Mesothelial cell of epicardium (in vitro differentiated cells): ENCODE data around the gene ACOT11. TPM values are rescaled to one million over a fixed set of nuclear protein-coding genes. Genes with fewer than 3 reads are reported as not detected.
"Not testable (repeated sequence)": the region's sequence is repeated elsewhere in the genome, so short reads cannot be mapped to it uniquely, and the experiment has no call there.

Experiments
- DNase-seq, 2 experiments: peaks; one replicate each; pipeline ENCODE4 v3.0.0; 2021; ENCODE audit warnings: low spot score in 2 of 2; ENCODE audit not compliant: unreplicated experiment in 2 of 2
- H3K27ac Mint-ChIP-seq: 2 replicates; pipeline ENCODE4 v1.8.0; 2021; ENCODE audit warnings: mixed read lengths
- H3K27me3 Mint-ChIP-seq: 2 replicates; pipeline ENCODE4 v1.8.0; 2021; ENCODE audit warnings: low read depth, mixed read lengths
- H3K36me3 Mint-ChIP-seq: 2 replicates; pipeline ENCODE4 v1.8.0; 2021; ENCODE audit warnings: mixed read lengths
- H3K4me1 Mint-ChIP-seq: 2 replicates; pipeline ENCODE4 v1.8.0; 2021; ENCODE audit warnings: mixed read lengths
- H3K4me3 Mint-ChIP-seq: 2 replicates; pipeline ENCODE4 v1.8.0; 2021; ENCODE audit warnings: mild to moderate bottlenecking, moderate library complexity, mixed read lengths
- H3K9me3 Mint-ChIP-seq: 2 replicates; pipeline ENCODE4 v1.8.0; 2021; ENCODE audit warnings: mixed read lengths
- CTCF ChIP-seq: fragments of 200-600 bp; sonication (generic); IDR thresholded peaks from one replicate; pipeline ENCODE4 v1.5.0; 2021; ENCODE audit warnings: antibody characterized with exemption; ENCODE audit not compliant: unreplicated experiment
- total RNA-seq: library from RNA; stranded (reverse); gene quantifications from 3 replicates; pipeline ENCODE4 v1.2.1, GENCODE V29; 2021

ACOT11 gene
- total RNA-seq, 1 donor from 2014 or later = 10.3 TPM

DNA sequence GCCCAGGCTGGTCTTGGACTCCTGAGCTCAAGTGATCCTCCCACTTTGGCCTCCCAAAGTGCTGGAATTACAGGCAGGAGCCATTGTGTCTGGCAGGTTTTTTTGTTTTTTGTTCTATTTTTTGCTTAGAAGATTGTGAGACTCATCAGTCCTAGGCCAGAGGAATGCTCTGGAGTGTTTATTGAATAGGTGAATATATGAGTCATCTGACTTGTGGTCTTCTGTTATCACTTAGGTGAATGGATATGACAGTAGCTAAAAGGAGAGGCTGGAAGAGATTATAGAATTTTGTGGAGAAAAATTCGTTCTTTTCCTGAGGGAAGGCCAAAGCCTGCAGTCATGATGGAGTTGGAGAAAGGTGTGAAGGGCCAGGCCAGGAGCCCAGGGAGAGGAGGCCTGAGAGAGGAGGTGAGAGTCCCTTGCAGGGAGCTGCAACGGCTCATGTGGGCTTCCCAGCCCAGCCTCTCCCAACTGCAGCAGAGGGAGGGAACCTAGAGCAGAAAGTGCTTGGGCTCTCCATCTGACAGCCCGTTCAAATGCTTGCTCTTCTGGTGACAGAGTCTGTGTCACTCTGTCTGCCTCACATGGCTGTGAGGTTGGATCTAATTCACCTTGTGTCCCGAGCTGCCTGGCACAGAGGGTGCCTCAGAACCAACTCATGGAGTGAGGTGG lies 31.6 kb upstream of the ACOT11 start:
- no peak for DNase-seq
- H3K27me3 Mint-ChIP-seq = no peaks in the 10 kb centered on the region
- no peaks in the 10 kb centered on the region for H3K9me3 Mint-ChIP-seq
- H3K36me3 Mint-ChIP-seq = no peaks in the 10 kb centered on the region
- no peak overlapping the region for H3K4me3 Mint-ChIP-seq
- TF ChIP-seq CTCF = no peak
- no peak overlapping the region for H3K27ac Mint-ChIP-seq
- peaks cover 2% of the 10 kb centered on the region for H3K4me1 Mint-ChIP-seq

DNA sequence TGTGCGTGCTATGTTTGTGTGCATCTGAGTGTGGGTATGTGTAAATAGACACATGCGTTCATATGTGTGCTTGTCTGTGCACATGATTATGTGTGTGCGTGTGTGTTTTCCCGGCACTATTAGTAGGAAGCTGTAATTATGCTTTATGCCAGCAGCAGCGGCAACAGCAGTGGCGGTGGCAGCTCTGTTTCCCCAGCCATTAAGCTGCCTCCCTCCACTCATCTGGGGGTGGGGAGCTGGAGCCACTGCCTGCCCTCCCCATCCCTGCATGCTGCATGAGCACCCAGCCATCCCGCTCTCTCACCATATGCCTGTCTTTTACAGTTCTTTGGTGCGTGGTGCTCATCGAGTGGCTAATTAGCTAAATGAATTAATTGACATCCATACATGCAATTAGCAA lies 30.5 kb upstream of the ACOT11 start:
- Mint-ChIP-seq H3K4me3 (no peak overlapping the region), H3K4me1 (peaks cover 2% of the 10 kb centered on the region), H3K36me3 (no peaks in the 10 kb centered on the region), H3K9me3 (no peaks in the 10 kb centered on the region), H3K27ac (no peak overlapping the region), H3K27me3 (no peaks in the 10 kb centered on the region)
- TF ChIP-seq CTCF = no peak
- no peak for DNase-seq

DNA sequence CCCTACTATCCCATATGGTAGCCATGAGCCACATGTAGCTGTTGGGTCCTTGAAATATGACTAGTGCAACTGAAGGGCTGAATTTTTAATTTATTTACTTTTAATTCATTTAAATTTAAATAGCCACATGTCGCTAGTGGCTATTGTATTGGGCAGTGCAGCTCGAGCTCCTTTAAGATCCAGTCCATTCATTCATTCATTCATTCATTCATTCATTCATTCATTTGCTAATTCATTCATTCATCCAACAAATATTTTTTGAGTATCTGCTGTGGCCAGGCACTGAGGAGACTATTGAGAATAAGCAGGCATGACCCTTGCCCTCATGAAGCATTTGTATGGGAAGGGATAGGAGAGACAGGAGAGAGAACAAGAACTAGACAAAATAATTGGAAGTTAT lies 29.5 kb upstream of the ACOT11 start:
- no peak overlapping the region for H3K27ac Mint-ChIP-seq
- no peaks in the 10 kb centered on the region for H3K27me3 Mint-ChIP-seq
- no peak overlapping the region for H3K4me3 Mint-ChIP-seq
- H3K36me3 Mint-ChIP-seq = no peaks in the 10 kb centered on the region
- H3K4me1 Mint-ChIP-seq = peaks cover 2% of the 10 kb centered on the region
- DNase-seq = no peak
- no peaks in the 10 kb centered on the region for H3K9me3 Mint-ChIP-seq
- no peak for TF ChIP-seq CTCF

DNA sequence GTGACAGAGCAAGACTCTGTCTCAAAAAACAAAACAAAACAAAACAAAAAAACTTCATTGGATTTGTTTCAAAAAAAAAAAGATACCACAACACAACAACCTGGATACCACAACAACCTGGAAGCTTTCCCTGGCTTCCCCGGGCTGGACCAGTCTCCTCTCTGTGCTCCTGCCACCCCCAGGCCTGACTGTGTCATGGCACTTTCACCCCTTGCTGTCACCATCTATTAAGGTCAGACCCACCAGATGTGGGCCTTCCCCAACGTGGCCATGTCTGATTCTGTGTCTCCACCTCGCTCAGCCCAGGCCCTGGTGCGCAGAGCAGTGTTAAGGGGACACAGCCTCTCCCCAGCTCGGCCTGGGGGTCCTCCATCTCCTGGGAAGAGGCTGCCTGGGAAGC lies 28.3 kb upstream of the ACOT11 start:
- Mint-ChIP-seq H3K27me3 (peaks cover under 1% of the 10 kb centered on the region), H3K36me3 (no peaks in the 10 kb centered on the region), H3K4me3 (no peak overlapping the region), H3K27ac (no peak overlapping the region), H3K9me3 (peaks cover 3% of the 10 kb centered on the region), H3K4me1 (peaks cover 2% of the 10 kb centered on the region)
- no peak for DNase-seq
- TF ChIP-seq CTCF = no peak

- Mint-ChIP-seq H3K4me3 (no peak overlapping the region), H3K27me3 (peaks cover 2% of the 10 kb centered on the region), H3K9me3 (peaks cover 3% of the 10 kb centered on the region), H3K27ac (no peak overlapping the region), H3K36me3 (no peaks in the 10 kb centered on the region), H3K4me1 (peaks cover 2% of the 10 kb centered on the region)
- no peak for TF ChIP-seq CTCF
- no peak for DNase-seq
These were observed 27.3 kb upstream of the ACOT11 start for GRCh38 chr1:54520631-54521321.

DNA sequence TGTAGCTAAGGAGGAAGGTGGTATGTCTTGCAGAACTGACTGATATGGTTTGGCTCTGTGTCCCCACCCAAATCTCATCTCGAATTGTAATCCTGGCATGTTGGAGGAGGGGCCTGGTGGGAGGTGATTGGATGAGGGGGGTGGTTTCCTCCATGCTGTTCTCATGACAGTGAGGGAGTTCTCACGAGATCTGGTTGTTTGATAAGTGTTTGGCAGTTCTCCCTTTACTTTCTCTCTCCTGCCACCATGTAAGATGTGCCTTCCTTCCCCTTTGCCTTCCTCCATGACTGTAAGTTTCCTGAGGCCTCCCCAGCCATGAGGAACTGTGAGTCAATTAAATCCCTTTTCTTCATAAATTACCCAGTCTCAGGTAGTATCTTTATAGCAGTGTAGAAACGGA lies 21.5 kb upstream of the ACOT11 start:
- H3K27me3 Mint-ChIP-seq, DNase-seq, H3K4me1 Mint-ChIP-seq, H3K36me3 Mint-ChIP-seq, H3K9me3 Mint-ChIP-seq, H3K27ac Mint-ChIP-seq, H3K4me3 Mint-ChIP-seq: not testable (repeated sequence)
